NCI-H1436 treated with DMSO at 0.1 percent for 48 hours (cell line): ENCODE results near the gene PMIS2.

ENCODE experiments used
- DNase-seq: peaks from one replicate; lab custom pipeline; 2025; lab: John Stamatoyannopoulos, UW

The PMIS2 gene

DNA sequence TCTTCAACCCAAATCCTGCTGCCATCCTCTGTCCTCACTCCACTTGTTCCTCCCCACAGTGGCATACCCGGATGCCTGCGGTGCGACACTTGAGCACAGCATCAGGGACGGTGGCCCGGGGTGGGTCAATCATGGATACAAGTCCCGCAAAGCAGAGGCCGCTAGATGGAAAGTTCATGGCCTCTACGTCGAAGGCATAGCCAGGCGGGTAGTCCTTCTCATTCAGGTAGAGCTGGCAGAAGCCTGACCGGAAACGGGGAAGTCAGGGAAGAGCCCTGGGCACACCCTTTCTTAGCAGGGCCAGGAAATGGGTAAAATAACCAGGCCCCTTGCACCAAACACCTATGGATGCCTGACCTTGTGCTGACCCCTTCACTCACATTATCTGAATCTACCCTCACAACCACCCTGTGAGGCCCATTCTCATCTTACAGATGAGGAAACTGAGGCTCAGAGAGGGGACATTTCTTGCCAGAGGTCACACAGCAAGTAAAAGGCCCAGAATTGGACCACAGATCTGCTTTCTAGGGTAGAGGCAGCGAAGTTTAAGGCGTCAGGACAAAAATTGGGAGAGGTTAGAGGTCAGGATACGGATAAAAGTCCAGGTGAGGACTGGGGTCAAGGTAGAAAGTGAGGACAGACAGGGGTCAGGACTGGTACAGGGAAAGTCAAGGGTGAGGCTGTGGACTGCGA is 29.0 kb upstream of the PMIS2 start:
- DNase-seq, result no peak

DNA sequence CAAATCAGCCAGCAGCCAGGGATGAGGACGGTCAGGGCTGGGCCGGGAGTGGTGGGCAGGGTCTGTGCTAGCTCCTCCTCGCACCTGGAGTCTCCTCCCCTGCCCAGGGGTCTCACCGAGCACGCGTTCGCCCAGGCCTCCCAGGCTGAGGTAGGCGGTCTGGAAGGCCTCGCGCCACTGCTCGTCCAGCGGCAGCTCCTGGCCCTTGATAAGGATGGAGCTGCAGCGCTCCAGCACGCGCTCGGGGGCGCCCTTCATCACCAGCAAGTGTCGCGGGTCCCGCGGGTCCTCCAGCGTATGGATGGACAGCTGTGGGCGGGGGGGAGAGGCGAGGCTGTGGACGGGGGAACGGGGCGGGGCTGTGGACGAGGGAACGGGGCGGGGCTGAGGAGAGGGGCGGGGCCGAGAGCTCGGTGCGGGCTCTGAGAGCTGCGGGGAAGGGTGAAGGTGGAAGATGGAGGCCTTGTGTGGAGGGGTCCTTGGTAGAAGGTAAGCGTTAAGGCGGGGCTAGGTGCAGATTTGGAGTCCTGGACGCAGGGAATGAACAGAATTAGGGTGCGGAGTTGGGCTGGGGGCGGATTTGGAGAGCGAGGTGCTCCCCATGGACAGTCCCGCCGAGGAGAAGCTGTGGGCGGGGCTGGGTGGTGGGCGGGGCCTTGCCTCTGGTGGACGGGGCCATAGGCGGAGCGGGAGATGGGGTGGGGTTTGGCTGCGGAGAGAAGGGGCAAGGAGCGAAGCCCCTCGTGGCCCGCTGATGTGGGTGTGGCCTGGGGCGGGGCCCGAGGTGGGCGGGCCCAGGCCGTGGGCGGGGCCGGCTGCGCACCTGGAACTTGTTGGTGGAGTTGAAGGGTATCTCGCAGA is 28.2 kb upstream of the PMIS2 start:
- no peak for DNase-seq

DNA sequence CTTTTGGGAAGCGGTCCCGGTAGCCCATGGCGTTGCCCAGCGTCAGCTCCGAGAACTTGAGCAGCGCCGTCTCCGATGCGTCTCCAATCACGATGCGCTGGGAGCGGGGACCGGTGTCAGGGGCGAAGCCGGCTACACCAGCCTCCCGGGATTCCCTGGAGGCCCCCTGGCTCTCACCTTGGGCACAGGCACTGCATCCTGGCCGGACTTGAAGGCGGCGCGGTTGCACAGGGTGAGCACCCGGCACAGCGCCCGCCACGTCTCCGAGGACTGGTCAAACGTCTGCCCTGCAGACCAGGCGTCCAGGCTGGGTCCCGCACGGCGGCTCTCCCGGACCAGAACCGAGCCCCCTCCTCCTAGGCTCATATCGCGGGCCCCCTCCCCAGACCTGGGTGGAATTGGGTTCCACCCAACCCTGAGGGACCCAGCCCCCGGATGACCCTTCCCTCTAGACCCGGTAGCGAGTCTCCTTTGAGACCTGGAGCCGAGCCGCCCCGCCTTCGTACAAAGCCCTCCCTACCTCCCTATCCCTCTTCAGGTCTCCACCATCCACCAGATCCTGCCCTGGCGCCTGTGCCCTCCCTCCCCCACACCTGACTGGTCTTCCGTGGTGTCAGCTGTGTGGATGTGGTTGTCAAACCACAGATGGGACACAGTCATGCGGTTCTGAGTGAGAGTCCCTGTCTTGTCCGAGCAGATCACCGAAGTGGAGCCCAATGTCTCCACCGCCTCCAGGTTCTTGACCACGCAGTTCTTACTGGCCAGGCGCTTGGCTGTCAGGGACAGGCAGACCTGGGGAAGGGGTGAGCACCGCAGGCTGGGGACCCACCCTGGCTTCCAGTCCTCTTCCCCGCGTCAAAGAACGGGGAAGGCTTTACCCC is 27.3 kb upstream of the PMIS2 start:
- no peak for DNase-seq

DNA sequence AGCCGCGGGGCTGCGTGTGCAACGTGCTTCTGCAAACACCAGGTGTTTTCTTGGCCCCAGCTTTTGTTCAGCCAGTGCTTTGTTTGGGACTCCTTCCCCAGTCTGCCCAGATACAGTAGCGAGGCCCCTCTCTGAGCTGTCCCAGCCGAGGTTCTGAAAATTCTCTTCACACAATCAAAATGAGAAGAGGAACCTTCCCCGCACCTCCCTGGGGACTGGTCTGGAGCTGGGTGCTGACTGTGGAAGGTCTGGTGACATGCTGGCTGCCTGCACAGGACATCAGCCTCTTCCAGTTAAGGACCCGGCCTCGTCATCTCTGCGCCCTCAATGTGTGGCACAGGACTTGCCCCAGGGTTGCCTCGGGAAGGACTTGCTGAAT is 26.7 kb upstream of the PMIS2 start:
- no peak for DNase-seq

DNA sequence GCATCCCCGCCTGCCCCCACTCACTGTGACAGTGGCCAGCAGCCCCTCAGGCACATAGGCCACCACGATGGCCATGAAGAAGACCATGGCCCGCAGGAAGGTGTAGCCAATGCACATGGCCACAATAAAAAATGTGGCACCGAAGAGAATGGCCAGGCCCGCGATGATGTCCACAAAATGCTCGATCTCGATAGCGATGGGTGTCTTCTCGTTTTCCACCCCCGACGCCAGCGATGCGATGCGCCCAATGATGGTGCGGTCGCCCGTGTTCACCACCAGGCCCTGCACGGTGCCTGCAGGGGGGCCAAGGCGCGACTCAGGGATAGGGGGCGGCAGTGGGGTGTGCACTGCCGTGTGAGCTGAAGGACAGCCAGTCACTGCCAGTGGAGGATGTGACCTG is 26.2 kb upstream of the PMIS2 start:
- no peak for DNase-seq

DNA sequence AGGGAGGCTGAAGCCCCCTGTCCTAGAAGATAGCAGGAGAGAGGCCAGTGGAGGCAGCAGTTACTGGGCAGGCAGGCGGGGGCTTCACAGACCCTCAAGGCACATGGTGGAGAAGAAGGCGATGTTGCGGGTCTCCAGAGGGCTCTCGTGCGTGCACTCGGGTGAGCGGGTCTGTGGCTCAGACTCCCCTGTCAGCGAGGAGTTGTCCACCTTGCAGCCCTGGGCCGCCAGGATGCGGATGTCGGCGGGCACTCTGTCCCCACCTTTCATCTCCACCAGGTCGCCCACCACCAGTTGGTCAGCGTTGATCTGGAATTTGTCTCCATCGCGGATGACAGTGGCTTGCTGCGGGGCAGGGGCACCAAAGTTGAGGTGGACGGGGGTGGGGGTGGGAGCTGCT is 25.7 kb upstream of the PMIS2 start:
- DNase-seq, result no peak

DNA sequence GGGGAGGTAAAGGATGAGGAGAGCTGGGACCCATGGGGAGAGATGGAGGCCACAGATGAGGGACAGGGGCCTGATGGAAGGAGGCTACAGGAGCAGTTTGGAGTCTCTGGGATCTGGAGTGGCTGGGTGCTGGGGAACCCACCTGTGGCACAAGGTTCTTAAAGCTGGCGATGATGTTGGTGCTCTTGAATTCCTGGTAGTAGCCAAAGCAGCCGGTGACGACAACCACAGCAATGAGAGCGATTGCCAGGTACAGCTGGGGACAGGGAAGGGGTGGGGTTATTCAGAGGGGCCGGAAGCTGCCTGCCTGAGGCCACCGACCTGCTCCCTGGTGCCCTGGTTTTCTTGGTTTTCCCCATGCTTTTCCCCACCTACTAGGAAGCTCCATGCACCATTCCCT is 25.3 kb upstream of the PMIS2 start:
- no peak for DNase-seq

DNA sequence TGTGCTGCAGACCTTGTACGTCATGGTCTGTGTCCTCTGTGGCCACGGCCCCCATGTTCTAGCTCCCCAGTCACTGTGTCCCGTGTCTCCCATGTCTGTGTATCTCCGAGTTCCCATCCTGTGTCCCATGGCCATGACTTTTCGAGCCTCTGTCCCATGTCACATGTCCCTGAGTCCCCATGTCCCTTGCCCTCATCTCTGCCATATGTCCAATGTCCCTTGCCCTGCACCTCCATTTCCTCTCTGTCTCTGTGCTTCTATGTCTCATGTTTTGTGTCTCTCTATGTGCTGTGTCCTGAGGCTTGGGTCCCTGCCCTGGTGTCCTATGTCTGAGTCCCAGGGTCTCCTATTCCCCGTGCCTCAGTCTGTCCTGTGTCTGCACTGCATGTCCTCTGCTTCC is 24.5 kb upstream of the PMIS2 start:
- DNase-seq, result no peak

DNA sequence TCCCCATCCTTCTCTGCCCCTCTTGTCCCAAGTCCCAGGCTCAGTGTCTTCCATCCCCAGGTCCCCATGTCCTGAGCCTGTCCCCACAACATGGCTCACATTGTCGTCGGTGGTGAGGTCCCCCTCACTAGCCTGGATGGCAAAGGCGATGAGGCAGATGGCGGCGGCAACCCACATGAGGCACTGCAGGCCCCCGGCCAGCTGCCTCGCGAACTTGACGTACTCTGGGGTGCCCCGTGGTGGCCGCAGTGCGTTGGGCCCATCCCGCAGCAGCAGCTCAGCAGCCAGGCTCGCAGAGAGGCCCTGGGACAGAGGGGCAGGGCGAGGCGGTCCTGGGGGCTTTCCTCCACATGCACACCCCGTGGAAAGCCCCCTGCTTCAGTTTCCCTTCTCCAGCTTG is 23.6 kb upstream of the PMIS2 start:
- DNase-seq, result no peak

DNA sequence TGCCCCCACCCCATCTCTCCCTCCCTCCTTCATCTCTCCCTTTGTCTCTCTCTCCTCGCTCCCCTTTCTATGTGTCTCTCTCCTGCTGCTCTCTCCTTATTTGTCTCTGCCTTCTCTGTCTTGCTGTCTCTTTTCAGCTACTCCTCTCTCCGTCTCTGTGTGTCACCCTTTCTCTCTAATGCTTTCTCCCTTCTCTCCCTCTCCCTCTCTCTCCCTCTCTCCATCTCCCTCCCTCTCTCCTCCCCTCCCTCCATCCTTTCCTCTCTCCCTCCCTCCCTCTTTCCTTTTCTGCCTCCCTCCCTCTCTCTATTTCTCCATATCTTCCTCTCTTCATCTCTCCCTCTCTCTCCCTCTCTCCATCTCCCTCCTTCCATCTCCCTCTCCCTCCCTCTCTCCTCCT is 23.2 kb upstream of the PMIS2 start:
- DNase-seq, result no peak

DNA sequence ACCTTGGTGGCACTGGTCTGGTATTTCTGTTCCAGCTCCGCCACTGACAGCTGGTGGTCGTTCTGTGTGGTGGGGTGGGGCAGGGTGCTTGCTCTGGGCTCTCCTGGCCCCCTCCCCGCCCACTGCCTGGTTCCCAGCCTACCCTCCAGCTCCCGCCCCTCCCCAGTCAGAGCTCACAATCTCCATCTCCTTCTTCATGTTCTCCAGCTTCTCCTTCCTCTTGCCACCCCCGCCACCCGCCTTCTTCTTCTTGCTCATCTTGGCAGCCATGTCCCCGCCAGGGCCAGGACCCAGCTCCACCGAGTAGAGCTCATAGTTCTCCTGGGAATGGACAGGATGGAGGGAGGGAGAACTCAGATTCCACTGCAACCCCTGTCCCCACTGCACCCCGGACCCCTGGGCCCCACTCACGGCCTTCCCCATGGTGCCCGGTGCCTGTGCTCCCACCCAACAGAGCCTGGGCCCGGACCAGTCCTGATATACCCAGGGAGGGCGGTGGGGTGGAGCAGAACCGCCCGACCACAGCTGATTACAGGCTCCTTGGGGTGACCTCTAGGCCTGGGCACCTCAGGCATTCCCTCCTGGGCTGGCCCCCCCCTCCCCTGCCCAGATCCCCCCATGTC is 22.7 kb upstream of the PMIS2 start, which contains the start of gene ATP4A:
TSS of gene ATP4A (minus strand) at position 452 of the 623 bp plus-strand sequence. CDS start at position 423, 29 bp downstream.
- no peak for DNase-seq

DNA sequence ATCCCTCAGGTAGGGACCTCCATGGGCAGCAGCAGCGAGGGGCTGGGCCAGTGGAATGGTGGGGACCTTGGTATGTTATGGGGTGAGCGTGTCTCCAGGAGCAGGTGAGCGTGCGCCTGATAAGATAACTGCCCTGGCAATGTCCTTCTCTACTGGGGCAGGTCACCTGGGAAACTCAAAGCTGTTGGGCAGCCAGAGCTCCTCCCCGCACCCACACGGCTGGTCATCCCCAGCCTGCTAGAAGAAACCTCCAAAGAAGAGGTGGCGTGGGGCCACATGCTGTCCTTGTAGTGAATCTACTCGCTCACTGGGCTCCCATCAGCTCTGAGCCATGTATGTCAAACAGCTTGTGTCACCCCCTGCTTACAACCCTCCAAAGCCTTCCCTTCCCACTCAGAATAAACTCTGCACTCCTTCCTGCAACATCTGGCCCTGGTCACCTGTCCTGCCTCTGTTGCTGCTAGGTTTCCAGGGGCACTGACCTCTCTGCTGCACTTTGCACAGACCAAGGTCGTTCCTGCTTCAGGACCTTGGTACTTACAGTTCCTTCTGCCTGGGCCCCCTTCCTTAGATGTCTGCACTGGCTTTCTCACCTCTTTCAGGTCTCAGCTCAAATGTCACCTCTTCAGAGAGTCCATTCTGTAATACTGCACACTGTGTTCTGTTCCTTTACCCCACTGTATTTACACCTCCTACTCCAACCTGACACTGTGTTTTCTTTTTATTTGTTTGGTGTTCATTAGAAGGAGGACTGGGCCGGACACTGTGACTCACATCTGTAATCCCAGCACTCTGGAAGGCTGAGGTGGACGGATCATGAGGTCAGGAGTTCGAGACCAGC is 20.7 kb upstream of the PMIS2 start:
- DNase-seq, result no peak

DNA sequence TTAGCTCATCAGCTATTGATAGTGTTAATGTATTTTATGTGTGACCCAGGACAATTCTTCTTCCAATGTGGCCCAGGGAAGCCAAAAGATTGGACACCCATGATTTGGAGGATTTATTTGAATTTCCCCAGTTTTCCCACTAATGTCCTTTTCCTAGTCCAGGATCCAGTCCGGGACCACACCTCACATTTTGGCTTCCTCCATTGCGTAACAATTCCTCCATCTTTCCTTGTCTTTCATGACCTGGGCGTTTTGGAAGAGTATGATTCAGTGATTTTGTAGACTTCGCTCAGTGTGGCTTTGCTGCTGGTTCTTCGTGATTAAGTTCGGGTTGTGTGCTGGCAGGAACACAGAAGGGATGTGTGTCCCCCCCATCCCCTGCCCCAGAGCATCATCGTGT is 19.2 kb upstream of the PMIS2 start:
- DNase-seq, result no peak

DNA sequence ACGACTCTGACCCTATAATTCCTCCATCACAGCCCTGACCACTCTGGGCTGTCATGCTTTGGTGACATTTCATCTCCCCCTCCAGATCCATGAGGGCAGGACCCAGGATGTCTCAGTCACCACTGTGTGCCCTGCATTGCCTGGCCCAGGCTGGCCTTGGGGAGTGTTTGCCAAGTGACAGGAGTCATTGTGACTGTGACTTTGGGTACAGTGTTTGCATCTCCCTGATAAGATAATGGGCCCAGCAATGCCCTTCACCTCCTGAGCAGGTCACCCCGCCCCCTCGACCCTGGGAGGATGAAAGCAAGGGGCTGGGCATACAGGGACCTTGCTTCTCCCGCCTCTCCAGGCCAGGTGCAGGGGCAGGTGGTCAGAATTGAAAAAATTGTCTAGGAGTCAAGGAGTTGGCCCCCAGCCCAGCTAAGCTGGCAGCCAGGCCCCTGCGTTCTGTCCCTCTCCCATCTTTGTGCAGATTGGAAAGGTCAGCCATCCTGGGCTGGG is 16.6 kb upstream of the PMIS2 start:
- no peak for DNase-seq

DNA sequence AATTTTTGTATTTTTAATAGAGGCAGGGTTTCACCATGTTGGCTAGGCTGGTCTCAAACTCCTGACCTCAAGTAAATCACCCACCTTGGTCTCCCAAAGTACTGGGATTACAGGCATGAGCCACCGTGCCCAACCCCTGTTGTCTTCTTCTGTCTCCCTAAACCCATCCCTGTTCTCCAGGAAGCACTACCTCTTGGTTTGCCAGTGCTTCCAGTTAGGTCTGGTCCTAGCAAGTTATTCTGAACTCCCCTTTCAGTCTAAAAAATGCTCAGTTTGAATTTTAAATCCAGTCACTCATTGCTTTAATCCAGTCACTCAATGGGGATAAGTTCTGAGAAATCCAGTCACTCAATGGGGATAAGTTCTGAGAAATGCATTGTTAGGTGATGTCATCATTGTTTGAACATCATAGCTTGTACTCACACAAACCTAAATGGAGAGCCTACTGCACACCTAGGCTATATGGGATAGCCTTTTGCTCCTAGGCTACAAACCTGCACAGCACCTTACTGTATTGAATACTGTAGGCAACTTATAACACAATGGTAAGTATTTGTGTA is 14.5 kb upstream of the PMIS2 start:
- no peak for DNase-seq

DNA sequence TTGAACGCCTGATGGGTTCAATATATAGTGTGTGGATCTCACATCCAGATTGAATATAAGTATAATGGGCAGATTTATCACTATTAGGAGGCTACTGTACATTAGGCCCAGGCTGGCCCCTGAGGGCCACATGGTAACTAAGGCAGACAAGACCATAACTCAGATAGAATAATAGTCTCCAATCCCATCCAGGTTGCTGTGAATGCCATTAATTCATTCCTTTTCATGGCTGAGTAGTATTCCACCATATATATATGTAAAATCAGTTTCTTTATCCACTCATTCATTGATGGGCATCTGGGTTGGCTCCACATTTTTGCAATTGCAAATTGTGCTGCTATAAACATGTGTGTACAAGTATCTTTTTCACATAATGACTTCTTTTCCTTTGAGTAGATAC is 8.1 kb upstream of the PMIS2 start:
- DNase-seq, result no peak

DNA sequence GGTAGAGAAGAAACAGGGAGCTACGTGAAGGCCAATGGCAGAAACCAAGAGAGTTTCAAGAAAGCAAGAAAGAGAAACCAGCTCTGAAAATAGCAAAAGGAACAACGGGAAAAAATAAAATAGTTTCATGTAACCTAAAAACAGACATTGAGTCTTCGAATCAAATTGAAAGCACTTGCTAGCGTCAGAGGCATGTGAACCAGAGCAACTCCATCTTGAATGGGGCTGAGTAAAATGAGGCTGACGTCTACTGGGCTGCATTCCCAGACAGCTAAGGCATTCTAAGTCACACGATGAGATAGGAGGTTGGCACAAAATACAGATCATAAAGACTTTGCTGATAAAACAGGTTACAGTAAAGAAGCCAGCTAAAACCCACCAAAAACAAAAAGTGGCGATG is 7.3 kb upstream of the PMIS2 start:
- no peak for DNase-seq

DNA sequence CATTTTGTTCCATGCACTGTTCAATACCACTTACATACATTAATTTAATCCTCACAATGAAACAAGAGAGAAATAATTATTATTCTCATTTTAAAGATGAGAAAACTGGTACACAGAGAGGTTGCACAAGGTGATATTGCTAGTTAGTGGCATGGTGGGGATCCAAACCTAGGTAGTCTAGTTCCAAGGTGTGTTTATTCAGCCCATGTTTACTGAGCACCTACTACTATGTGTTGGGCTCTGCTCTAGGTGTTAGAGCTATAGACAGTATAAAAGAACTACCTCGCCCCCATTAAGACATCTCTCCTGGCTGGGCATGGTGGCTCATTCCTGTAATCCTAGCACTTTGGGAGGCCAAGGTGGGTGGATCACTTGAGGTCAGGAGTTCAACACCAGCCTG is 3.2 kb upstream of the PMIS2 start:
- no peak for DNase-seq

DNA sequence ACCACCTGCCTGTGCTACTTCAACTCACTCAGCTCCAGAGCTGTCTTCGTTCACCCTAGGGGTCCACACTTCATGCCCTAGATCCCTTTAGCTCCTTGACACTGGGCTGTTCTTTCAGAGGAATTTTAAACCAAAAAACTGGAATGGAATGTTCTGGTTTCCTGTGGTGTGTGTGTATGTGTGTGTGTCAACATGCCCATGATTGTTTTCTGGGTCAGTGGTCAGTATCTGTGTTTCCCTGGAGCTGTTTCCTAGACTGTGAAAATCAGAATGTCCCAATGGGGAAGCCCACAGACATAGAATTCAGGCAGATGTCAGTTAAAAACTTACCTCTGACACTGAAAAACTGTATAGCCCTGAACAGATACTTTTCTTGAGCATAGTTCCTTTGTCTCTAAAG is 1.3 kb downstream of the PMIS2 start:
- DNase-seq, result no peak

DNA sequence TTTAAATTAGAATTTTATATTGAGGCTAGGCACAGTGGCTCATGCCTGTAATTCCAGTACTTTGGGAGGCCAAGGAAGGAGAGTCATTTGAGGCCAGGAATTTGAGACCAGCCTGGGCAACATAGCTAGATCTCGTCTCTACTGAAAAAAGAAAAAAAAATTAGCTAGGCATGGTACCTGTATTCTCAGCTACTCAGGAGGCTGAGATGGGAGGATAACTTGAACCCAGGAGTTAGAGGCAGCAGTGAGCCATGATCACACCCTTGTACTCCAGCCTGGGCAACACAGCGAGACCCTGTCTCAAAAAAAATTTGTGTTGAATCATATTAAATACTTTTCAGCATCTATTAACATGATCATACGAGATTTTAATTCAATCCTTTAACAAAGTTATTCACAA is 4.9 kb downstream of the PMIS2 start:
- no peak for DNase-seq

DNA sequence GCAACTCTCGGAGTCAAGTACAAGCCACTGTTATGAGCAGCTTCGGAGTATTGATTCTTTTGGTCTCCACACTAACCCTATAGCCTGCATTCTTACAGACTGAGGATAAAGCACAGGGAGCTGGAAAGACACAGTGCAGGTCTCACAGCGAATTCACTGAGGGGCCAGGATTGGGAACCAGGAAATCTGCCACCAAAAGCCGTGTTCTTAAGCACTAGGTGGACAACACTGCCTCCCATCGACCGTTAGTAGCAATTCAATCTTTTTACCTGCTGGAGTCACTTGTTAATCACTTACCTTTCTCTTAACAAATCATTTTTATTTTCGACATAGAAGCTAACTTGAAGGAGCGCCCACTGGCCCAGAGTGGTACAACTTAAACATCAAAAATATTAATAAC is 6.3 kb downstream of the PMIS2 start:
- DNase-seq, result no peak
